Measurements from ENCODE around the gene IRF5.
"Not testable (repeated sequence)": the region's sequence is repeated elsewhere in the genome, so short reads cannot be mapped to it uniquely, and the experiment has no call there.

The IRF5 gene

DNA sequence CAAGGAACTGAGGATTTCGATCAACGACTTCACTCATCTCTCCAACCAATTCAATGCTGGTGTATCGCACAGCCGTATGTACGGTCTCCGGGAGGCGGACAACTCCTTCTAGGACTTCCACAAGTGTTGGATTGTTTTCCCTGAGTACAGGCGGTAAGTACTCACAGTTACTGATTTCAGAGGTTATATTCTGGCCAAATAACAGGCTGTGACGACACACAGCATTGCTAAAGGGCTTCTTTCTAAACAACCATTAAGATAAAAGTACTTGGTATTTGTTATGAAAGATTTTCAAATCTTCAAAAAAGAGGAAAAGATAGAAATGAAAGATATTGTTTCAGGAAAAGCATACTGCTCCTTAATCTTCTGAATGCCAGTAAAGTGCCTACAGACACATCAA, 52.2 kb downstream of the IRF5 start:
- Histone ChIP-seq H2AFZ (ENCODE audit: low read length) (no peak overlapping the region), H3K4me3 (ENCODE audit: low read length, poor library complexity, severe bottlenecking) (no peak overlapping the region), H3K4me2 (ENCODE audit: low read depth, low read length, poor library complexity, severe bottlenecking) (no peak overlapping the region), H3K36me3 (ENCODE audit: insufficient read depth, low read length) (peaks cover 88% of the 10 kb centered on the region), H3F3A (ENCODE audit: low read depth) (no peaks in the 10 kb centered on the region), H3K27me3 (ENCODE audit: insufficient read depth, low read length, poor library complexity, severe bottlenecking) (no peaks in the 10 kb centered on the region), H3K9me3 (ENCODE audit: insufficient read depth, low read depth, low read length) (no peaks in the 10 kb centered on the region), H3K4me1 (ENCODE audit: insufficient read depth, low read length, poor library complexity, severe bottlenecking) (no peaks in the 10 kb centered on the region), H3K9me2 (replicated peaks; ENCODE audit: low read depth, low read length) (no peaks in the 10 kb centered on the region), H3K79me2 (ENCODE audit: insufficient read depth, low read length) (no peaks in the 10 kb centered on the region), H4K20me1 (ENCODE audit: insufficient read depth, low read length, poor library complexity, severe bottlenecking) (no peaks in the 10 kb centered on the region), H3K9ac (ENCODE audit: low read depth, low read length, poor library complexity, severe bottlenecking) (no peak overlapping the region)
- TF ChIP-seq, protein P1, sequence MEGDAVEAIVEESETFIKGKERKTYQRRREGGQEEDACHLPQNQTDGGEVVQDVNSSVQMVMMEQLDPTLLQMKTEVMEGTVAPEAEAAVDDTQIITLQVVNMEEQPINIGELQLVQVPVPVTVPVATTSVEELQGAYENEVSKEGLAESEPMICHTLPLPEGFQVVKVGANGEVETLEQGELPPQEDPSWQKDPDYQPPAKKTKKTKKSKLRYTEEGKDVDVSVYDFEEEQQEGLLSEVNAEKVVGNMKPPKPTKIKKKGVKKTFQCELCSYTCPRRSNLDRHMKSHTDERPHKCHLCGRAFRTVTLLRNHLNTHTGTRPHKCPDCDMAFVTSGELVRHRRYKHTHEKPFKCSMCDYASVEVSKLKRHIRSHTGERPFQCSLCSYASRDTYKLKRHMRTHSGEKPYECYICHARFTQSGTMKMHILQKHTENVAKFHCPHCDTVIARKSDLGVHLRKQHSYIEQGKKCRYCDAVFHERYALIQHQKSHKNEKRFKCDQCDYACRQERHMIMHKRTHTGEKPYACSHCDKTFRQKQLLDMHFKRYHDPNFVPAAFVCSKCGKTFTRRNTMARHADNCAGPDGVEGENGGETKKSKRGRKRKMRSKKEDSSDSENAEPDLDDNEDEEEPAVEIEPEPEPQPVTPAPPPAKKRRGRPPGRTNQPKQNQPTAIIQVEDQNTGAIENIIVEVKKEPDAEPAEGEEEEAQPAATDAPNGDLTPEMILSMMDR (conservative IDR thresholded peaks at IDR 0.05; ENCODE audit: low read length), result no peak
- TF ChIP-seq EZH2phosphoT487 (IDR thresholded peaks at IDR 0.05; ENCODE audit: borderline replicate concordance), result no peak

- Histone ChIP-seq H3K4me3 (ENCODE audit: low read length, poor library complexity, severe bottlenecking) (no peak overlapping the region), H3K4me2 (ENCODE audit: low read depth, low read length, poor library complexity, severe bottlenecking) (no peak overlapping the region), H3K27me3 (ENCODE audit: insufficient read depth, low read length, poor library complexity, severe bottlenecking) (no peaks in the 10 kb centered on the region), H2AFZ (ENCODE audit: low read length) (no peak overlapping the region), H4K20me1 (ENCODE audit: insufficient read depth, low read length, poor library complexity, severe bottlenecking) (no peaks in the 10 kb centered on the region), H3K9me3 (ENCODE audit: insufficient read depth, low read depth, low read length) (no peaks in the 10 kb centered on the region), H3K9me2 (replicated peaks; ENCODE audit: low read depth, low read length) (no peaks in the 10 kb centered on the region), H3K9ac (ENCODE audit: low read depth, low read length, poor library complexity, severe bottlenecking) (no peak overlapping the region), H3K4me1 (ENCODE audit: insufficient read depth, low read length, poor library complexity, severe bottlenecking) (no peaks in the 10 kb centered on the region), H3K36me3 (ENCODE audit: insufficient read depth, low read length) (peaks cover 85% of the 10 kb centered on the region), H3F3A (ENCODE audit: low read depth) (no peaks in the 10 kb centered on the region), H3K79me2 (ENCODE audit: insufficient read depth, low read length) (no peaks in the 10 kb centered on the region)
- TF ChIP-seq EZH2phosphoT487 (IDR thresholded peaks at IDR 0.05; ENCODE audit: borderline replicate concordance), result no peak
- TF ChIP-seq, protein P1 (conservative IDR thresholded peaks at IDR 0.05; ENCODE audit: low read length), result no peak
Measured at GRCh38 chr7:128993419-128993818, 55.7 kb downstream of the IRF5 start.

DNA sequence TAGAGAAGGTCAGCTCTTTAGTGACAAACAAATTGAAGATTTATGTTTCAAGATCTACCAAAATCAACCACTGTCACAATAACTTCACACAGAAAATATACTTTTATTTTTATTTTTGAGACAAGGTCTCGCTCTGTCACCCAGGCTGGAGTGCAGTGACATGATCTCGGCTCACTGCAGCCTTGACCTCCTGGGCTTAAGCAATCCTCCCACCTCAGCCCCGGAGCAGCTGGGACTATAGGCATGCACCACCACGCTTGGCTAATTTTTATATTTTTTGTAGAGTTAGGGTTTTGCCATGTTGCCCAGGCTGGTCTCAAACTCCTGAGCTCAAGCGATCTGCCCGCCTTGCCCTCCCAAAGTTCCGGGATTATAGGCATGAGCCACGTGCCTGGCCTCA, 56.8 kb downstream of the IRF5 start:
- not testable (repeated sequence) for H3K9me2 ChIP-seq (replicated peaks; ENCODE audit: low read depth, low read length); H3K79me2 ChIP-seq (ENCODE audit: insufficient read depth, low read length); H3K9me3 ChIP-seq (ENCODE audit: insufficient read depth, low read depth, low read length); H4K20me1 ChIP-seq (ENCODE audit: insufficient read depth, low read length, poor library complexity, severe bottlenecking); H3K27me3 ChIP-seq (ENCODE audit: insufficient read depth, low read length, poor library complexity, severe bottlenecking); H3F3A ChIP-seq (ENCODE audit: low read depth); H2AFZ ChIP-seq (ENCODE audit: low read length); H3K4me1 ChIP-seq (ENCODE audit: insufficient read depth, low read length, poor library complexity, severe bottlenecking); H3K4me3 ChIP-seq (ENCODE audit: low read length, poor library complexity, severe bottlenecking); H3K4me2 ChIP-seq (ENCODE audit: low read depth, low read length, poor library complexity, severe bottlenecking); H3K9ac ChIP-seq (ENCODE audit: low read depth, low read length, poor library complexity, severe bottlenecking)
- H3K36me3 ChIP-seq (ENCODE audit: insufficient read depth, low read length), result peaks cover 79% of the 10 kb centered on the region

- Histone ChIP-seq H3K4me1 (ENCODE audit: insufficient read depth, low read length, poor library complexity, severe bottlenecking) (no peaks in the 10 kb centered on the region), H2AFZ (ENCODE audit: low read length) (no peak overlapping the region), H3K27me3 (ENCODE audit: insufficient read depth, low read length, poor library complexity, severe bottlenecking) (no peaks in the 10 kb centered on the region), H3K9me3 (ENCODE audit: insufficient read depth, low read depth, low read length) (no peaks in the 10 kb centered on the region), H3K79me2 (ENCODE audit: insufficient read depth, low read length) (no peaks in the 10 kb centered on the region), H4K20me1 (ENCODE audit: insufficient read depth, low read length, poor library complexity, severe bottlenecking) (no peaks in the 10 kb centered on the region), H3K36me3 (ENCODE audit: insufficient read depth, low read length) (peaks cover 79% of the 10 kb centered on the region), H3K9me2 (replicated peaks; ENCODE audit: low read depth, low read length) (no peaks in the 10 kb centered on the region), H3K4me2 (ENCODE audit: low read depth, low read length, poor library complexity, severe bottlenecking) (no peak overlapping the region), H3F3A (ENCODE audit: low read depth) (no peaks in the 10 kb centered on the region), H3K9ac (ENCODE audit: low read depth, low read length, poor library complexity, severe bottlenecking) (no peak overlapping the region), H3K4me3 (ENCODE audit: low read length, poor library complexity, severe bottlenecking) (no peak overlapping the region)
- no peak for TF ChIP-seq EZH2phosphoT487 (IDR thresholded peaks at IDR 0.05; ENCODE audit: borderline replicate concordance)
- TF ChIP-seq, protein P1 (conservative IDR thresholded peaks at IDR 0.05; ENCODE audit: low read length), result no peak
Measured at GRCh38 chr7:128997181-128997580, 59.5 kb downstream of the IRF5 start.
